ENCODE data around the gene PTPRD. TPM values are rescaled to one million over a fixed set of nuclear protein-coding genes. Genes with fewer than 3 reads are reported as not detected.
"Not testable (repeated sequence)": the region's sequence is repeated elsewhere in the genome, so short reads cannot be mapped to it uniquely, and the experiment has no call there.

Gene PTPRD
- total and polyA plus RNA-seq, 5 experiments from 2014 or later: not detected

DNA sequence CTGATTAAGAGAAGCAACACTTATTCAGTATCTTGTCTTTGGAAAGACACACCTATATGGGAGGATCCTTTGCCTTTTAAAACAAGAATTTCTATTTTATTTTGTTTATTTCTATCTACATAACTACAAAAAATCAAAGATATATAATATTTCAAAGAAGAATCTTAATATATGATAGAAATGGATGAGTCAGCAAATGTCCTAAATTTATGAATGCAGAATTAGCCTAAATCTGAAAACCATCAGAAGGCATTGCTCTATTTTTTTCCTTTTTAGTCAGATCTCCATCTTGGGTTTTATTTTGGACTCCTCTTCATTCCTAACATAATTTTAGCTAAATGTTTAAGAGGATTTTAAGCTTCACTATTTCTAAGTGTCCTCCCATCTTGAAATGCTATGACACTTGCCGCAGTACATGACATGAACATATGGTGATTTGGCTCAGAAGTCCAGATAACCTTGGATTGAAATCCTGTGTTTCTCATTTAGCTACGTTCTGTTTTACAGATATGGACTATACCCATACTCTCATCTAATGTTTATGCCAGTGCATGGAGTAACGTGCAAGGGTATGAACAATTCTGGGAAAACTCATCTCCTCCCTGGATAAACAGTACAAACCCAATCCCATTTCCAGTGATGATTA, 1490.4 kb downstream of the PTPRD start:
- Mint-ChIP-seq H3K4me1 (no peaks in the 10 kb centered on the region), H3K27ac (no peak overlapping the region), H3K27me3 (no peaks in the 10 kb centered on the region), H3K36me3 (no peaks in the 10 kb centered on the region), H3K9me3 (peaks cover 0 to 10% (median 0%) of the 10 kb centered on the region in 9 donors), H3K4me3 (no peak overlapping the region)
- no peak for ATAC-seq
- no peak for DNase-seq
- POLR2A ChIA-PET: no interaction called here

GRCh38 chr9:9117866-9118265, 1494.9 kb downstream of the PTPRD start:
- no peak for DNase-seq
- POLR2A ChIA-PET: no interaction called here
- Mint-ChIP-seq H3K36me3 (no peaks in the 10 kb centered on the region), H3K4me1 (no peaks in the 10 kb centered on the region), H3K27me3 (no peaks in the 10 kb centered on the region), H3K9me3 (no peaks in the 10 kb centered on the region), H3K27ac (no peak overlapping the region), H3K4me3 (no peak overlapping the region)
- no peak for ATAC-seq

GRCh38 chr9:9112001-9112720, 1500.6 kb downstream of the PTPRD start:
- no peaks in the 10 kb centered on the region for H3K27me3 Mint-ChIP-seq
- H3K9me3 Mint-ChIP-seq: peaks cover 0 to 4% (median 0%) of the 10 kb centered on the region in 9 donors
- no peaks in the 10 kb centered on the region for H3K4me1 Mint-ChIP-seq
- ATAC-seq: no peak
- no peaks in the 10 kb centered on the region for H3K36me3 Mint-ChIP-seq
- no peak overlapping the region for H3K27ac Mint-ChIP-seq
- H3K4me3 Mint-ChIP-seq: no peak overlapping the region
- DNase-seq: no peak
- POLR2A ChIA-PET: no interaction called here

DNA sequence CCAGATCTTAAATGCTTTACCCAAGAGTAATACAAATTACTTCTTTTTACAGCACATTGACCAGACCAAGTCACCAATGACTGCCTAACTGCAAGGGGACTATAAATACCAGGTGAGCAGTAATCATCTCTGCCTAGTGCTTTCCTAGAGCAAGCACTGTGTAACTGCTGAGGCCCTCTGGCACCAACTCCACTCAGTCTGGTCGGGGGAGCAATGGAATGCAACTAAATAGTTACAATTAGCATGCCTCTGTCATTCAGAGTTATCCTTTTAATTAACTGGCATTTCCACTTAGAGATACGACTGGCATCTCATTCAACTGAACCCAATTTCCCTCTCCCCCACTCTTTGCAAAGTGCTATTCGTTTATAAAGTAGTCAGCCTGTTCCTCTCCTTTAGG, 1504.2 kb downstream of the PTPRD start:
- ATAC-seq (no peak), DNase-seq (no peak)
- H3K27ac Mint-ChIP-seq: no peak overlapping the region
- peaks cover 0 to 4% (median 0%) of the 10 kb centered on the region in 9 donors for H3K9me3 Mint-ChIP-seq
- H3K36me3 Mint-ChIP-seq: no peaks in the 10 kb centered on the region
- H3K4me1 Mint-ChIP-seq: no peaks in the 10 kb centered on the region
- no peaks in the 10 kb centered on the region for H3K27me3 Mint-ChIP-seq
- H3K4me3 Mint-ChIP-seq: no peak overlapping the region
- POLR2A ChIA-PET: no interaction called here

DNA sequence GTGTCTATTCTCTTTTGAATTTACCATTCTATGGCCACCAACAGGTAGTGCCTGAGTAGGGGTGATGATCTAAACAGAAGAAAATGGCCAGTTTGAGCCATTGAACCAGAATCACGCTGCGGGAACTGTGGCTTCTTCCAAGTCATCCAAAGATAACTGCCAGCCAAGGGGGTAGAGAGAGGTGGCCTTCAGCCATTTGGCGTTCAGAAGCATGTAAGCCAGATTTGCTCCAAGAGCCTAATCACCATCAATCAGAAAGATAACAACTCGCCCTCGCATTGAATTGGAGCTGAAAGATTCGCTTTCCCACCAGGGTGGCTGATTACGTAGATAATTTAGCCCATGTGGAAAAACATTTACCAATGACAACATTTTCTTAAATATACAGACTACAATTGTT, 1510.5 kb downstream of the PTPRD start:
- ATAC-seq: no peak
- Mint-ChIP-seq H3K36me3 (no peaks in the 10 kb centered on the region), H3K27ac (no peak overlapping the region), H3K4me3 (no peak overlapping the region), H3K27me3 (no peaks in the 10 kb centered on the region), H3K4me1 (no peaks in the 10 kb centered on the region), H3K9me3 (peaks cover 0 to 4% (median 0%) of the 10 kb centered on the region in 9 donors)
- DNase-seq: no peak
- POLR2A ChIA-PET: no interaction called here

DNA sequence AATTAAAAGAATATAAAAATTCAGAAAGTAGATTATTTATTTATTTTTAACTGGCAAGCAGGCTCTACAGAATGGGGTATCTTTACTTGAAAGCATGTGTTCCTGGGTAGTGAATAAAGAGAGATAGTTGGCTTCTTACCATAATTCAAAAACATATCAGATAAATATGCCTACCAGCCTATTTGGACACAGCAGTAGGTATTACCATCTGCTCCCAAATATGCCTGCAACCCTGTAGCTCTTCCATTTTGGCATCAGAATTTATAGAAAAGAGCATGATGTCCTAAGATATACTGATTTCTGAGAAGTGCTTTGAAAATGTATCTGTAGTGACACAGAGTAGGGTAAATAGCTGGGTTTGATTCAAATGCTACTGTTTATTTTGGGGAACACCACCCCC, 1512.7 kb downstream of the PTPRD start:
- Mint-ChIP-seq H3K4me3 (no peak overlapping the region), H3K27ac (no peak overlapping the region), H3K9me3 (peaks cover 0 to 7% (median 1%) of the 10 kb centered on the region in 9 donors), H3K4me1 (no peaks in the 10 kb centered on the region), H3K36me3 (no peaks in the 10 kb centered on the region), H3K27me3 (no peaks in the 10 kb centered on the region)
- DNase-seq (no peak), ATAC-seq (no peak)
- POLR2A ChIA-PET: no interaction called here

- no peak for ATAC-seq
- DNase-seq: no peak
- H3K4me1 Mint-ChIP-seq: no peaks in the 10 kb centered on the region
- no peaks in the 10 kb centered on the region for H3K36me3 Mint-ChIP-seq
- no peak overlapping the region for H3K27ac Mint-ChIP-seq
- POLR2A ChIA-PET: no interaction called here
- no peak overlapping the region for H3K4me3 Mint-ChIP-seq
- no peaks in the 10 kb centered on the region for H3K27me3 Mint-ChIP-seq
- peaks cover 0 to 9% (median 1%) of the 10 kb centered on the region in 9 donors for H3K9me3 Mint-ChIP-seq
Measured at GRCh38 chr9:9099646-9100045, 1513.2 kb downstream of the PTPRD start.

GRCh38 chr9:9097254-9097653, 1515.5 kb downstream of the PTPRD start:
- H3K27me3 Mint-ChIP-seq, POLR2A ChIA-PET, H3K36me3 Mint-ChIP-seq, H3K4me1 Mint-ChIP-seq, H3K4me3 Mint-ChIP-seq, ATAC-seq, DNase-seq: not testable (repeated sequence)
- H3K9me3 Mint-ChIP-seq: peaks cover 0 to 18% (median 3%) of the 10 kb centered on the region in 9 donors
- peak overlapping the region in 1 of 10 donors; percentile 19 for H3K27ac Mint-ChIP-seq

- Mint-ChIP-seq H3K27ac (no peak overlapping the region), H3K9me3 (peaks cover 0 to 18% (median 3%) of the 10 kb centered on the region in 9 donors), H3K27me3 (peaks cover 0 to 3% (median 0%) of the 10 kb centered on the region in 5 donors), H3K4me3 (no peak overlapping the region), H3K4me1 (no peaks in the 10 kb centered on the region), H3K36me3 (no peaks in the 10 kb centered on the region)
- POLR2A ChIA-PET: no interaction called here
- ATAC-seq (no peak), DNase-seq (no peak)
Measured at GRCh38 chr9:9091387-9091786, 1521.4 kb downstream of the PTPRD start.

DNA sequence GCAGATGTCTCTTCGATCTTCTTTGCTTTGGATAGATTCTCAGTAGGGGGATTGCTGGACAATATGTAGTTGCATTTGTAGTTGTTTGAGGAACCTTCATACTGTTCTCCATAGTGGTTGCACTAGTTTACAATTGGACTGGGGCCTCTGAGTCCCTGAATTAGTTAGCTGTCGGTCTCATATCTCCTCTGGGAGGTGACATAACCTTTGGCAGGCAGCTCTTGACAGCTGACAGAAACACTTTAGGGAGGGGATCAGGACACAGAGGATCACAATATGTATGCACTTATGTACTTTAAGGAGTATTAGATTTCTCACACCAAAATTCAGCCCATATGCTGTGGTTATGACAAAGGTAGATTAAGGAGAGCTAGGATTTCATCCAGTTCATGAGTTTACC, 1533.3 kb downstream of the PTPRD start:
- Mint-ChIP-seq H3K27me3 (peaks cover 0 to 3% (median 0%) of the 10 kb centered on the region in 5 donors), H3K36me3 (no peaks in the 10 kb centered on the region), H3K27ac (no peak overlapping the region), H3K9me3 (peaks cover 8 to 38% (median 18%) of the 10 kb centered on the region in 9 donors), H3K4me3 (no peak overlapping the region), H3K4me1 (no peaks in the 10 kb centered on the region)
- POLR2A ChIA-PET: no interaction called here
- ATAC-seq: no peak
- no peak for DNase-seq

GRCh38 chr9:9078301-9078700, 1534.5 kb downstream of the PTPRD start:
- H3K4me3 Mint-ChIP-seq: no peak overlapping the region
- H3K36me3 Mint-ChIP-seq: no peaks in the 10 kb centered on the region
- H3K4me1 Mint-ChIP-seq: no peaks in the 10 kb centered on the region
- H3K27me3 Mint-ChIP-seq: peaks cover 0 to 3% (median 0%) of the 10 kb centered on the region in 5 donors
- H3K27ac Mint-ChIP-seq: no peak overlapping the region
- peaks cover 8 to 38% (median 16%) of the 10 kb centered on the region in 9 donors for H3K9me3 Mint-ChIP-seq
- POLR2A ChIA-PET: no interaction called here
- ATAC-seq (no peak), DNase-seq (no peak)

DNA sequence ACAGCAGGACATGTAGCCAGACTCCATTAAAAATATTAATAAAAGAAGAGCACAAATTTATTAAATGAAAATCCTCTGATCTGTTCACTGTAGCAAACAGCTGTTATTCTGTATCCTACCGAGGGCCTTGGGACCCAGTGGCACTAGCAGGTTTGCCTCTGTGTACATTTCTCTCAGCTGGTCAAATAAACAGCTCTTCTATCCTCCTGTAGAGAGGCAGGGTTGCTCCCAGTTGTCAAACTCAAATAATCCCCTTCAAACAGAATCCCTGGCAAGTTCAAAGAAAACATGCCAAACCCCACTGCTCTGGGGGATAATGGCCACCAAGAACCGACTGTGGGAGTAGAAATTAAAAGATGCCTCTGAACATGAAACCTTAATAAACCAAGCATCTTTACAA, 1551.2 kb downstream of the PTPRD start:
- Mint-ChIP-seq H3K27ac (no peak overlapping the region), H3K9me3 (peaks cover 0 to 6% (median 0%) of the 10 kb centered on the region in 9 donors), H3K4me1 (no peaks in the 10 kb centered on the region), H3K27me3 (peaks cover 0 to 2% (median 0%) of the 10 kb centered on the region in 5 donors), H3K4me3 (no peak overlapping the region), H3K36me3 (no peaks in the 10 kb centered on the region)
- no peak for ATAC-seq
- POLR2A ChIA-PET: no interaction called here
- DNase-seq: no peak

DNA sequence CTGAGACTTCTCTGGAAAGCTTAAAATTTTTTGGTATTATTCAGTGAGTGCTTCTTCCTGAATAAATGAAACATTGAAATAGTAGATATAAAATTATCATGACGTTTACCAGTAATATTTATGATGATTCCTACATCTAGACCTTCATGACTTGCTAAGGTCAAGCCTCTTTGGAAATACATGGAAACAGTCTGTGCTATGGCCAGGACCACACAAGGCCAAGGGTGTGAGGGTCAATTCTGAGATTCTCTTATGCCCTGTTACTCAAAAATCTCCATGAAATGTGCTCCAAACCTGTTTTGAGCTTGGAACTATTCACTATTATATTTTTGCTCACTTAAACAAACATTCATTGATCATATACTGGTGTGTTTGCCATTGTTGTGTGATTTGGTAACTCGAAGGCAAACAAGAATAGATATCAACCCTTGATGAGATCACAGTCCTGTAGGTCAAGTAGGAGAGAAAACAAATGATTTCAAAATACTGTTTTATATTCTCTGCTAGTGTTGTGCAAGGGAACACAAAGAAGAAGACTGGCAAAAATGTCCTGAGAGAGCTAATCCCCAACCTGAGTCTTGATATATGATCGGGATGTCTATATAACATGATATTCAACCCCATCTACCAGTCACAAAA, 1558.3 kb downstream of the PTPRD start:
- Mint-ChIP-seq H3K9me3 (peaks cover 0 to 5% (median 0%) of the 10 kb centered on the region in 9 donors), H3K27ac (no peak overlapping the region), H3K4me3 (no peak overlapping the region), H3K27me3 (peaks cover 0 to 2% (median 0%) of the 10 kb centered on the region in 5 donors), H3K4me1 (no peaks in the 10 kb centered on the region), H3K36me3 (no peaks in the 10 kb centered on the region)
- POLR2A ChIA-PET: no interaction called here
- ATAC-seq (no peak), DNase-seq (no peak)

Measured in naive thymus-derived CD8-positive, alpha-beta T cell (primary cell).